Fibroblast of lung (primary cell): Measurements from ENCODE around the gene DNAJC6. TPM values are rescaled to one million over a fixed set of nuclear protein-coding genes. Genes with fewer than 3 reads are reported as not detected.
A peak's percentile ranks its signal among the peaks of the same experiment; 100 is the strongest.

Experiments used
- DNase-seq, 2 donors: peaks; one replicate each; pipeline versions ENCODE4 v3.0.0 to v3.0.0-alpha.2; 2010; ENCODE audit warnings: low read depth in 2 of 2
- H2AFZ ChIP-seq: 2 replicates; pipeline ENCODE4 v1.5.1; 2012; ENCODE audit warnings: low read length, control low read depth, inconsistent platforms
- H3K27ac ChIP-seq: 2 replicates; pipeline ENCODE4 v1.5.1; 2011; ENCODE audit warnings: low read length, control low read depth; ENCODE audit not compliant: insufficient read depth
- H3K27me3 ChIP-seq: 2 replicates; pipeline ENCODE4 v1.5.1; 2011; ENCODE audit warnings: mild to moderate bottlenecking, low read length; ENCODE audit not compliant: control insufficient read depth, insufficient read depth
- H3K36me3 ChIP-seq: 2 replicates; pipeline ENCODE4 v1.5.1; 2011; ENCODE audit warnings: low read length; ENCODE audit not compliant: control insufficient read depth, insufficient read depth
- H3K4me1 ChIP-seq: 2 replicates; pipeline ENCODE4 v1.5.1; 2011; ENCODE audit warnings: low read length; ENCODE audit not compliant: control insufficient read depth, insufficient read depth; ENCODE audit errors: extremely low read depth
- H3K4me2 ChIP-seq: 2 replicates; pipeline ENCODE4 v1.5.1; 2011; ENCODE audit warnings: low read length, control low read depth; ENCODE audit not compliant: insufficient read depth; ENCODE audit errors: extremely low read depth
- H3K4me3 ChIP-seq, 4 experiments: fragments of 200-600 bp in 1 of 4; sonication (generic) in 1 of 4; replicated peaks in 1 of 4; 2 replicates each; pipeline ENCODE4 v1.5.1; 2011 to 2016; ENCODE audit warnings: low read length in 4 of 4, low read depth in 3 of 4, mild to moderate bottlenecking in 3 of 4, control low read depth in 2 of 4, inconsistent platforms in 1 of 4, mixed read lengths in 1 of 4; ENCODE audit not compliant: insufficient read depth in 1 of 4; ENCODE audit errors: control extremely low read depth in 1 of 4
- H3K79me2 ChIP-seq: 2 replicates; pipeline ENCODE4 v1.5.1; 2012; ENCODE audit warnings: mild to moderate bottlenecking, low read length, inconsistent platforms; ENCODE audit not compliant: control insufficient read depth, insufficient read depth
- H3K9ac ChIP-seq: 2 replicates; pipeline ENCODE4 v1.5.1; 2011; ENCODE audit warnings: mild to moderate bottlenecking, low read length, control low read depth; ENCODE audit not compliant: insufficient read depth
- H3K9me3 ChIP-seq: 2 replicates; pipeline ENCODE4 v1.5.1; 2012; ENCODE audit warnings: low read depth, low read length; ENCODE audit not compliant: control insufficient read depth, insufficient read depth
- H4K20me1 ChIP-seq: 2 replicates; pipeline ENCODE4 v1.5.1; 2011; ENCODE audit warnings: low read length; ENCODE audit not compliant: control insufficient read depth, insufficient read depth; ENCODE audit errors: extremely low read depth
- CTCF ChIP-seq, 2 donors: IDR thresholded peaks in 1 of 2; conservative IDR thresholded peaks in 1 of 2; 1 replicate in 1 of 2; 2 replicates in 1 of 2; pipeline ENCODE4 v1.5.1; 2011 to 2012; ENCODE audit warnings: low read length in 2 of 2, control low read depth in 1 of 2, inconsistent platforms in 1 of 2, low read depth in 1 of 2, mild to moderate bottlenecking in 1 of 2
- EZH2 ChIP-seq: IDR thresholded peaks from 2 replicates; pipeline ENCODE4 v1.5.1; 2012; ENCODE audit warnings: low read length, control low read depth, mild to moderate bottlenecking; ENCODE audit errors: missing control alignments
- polyA plus RNA-seq, 2 donors: library from polyadenylated mRNA; depleted of rRNA in 1 of 2; stranded (reverse) in 1 of 2; unstranded in 1 of 2; fragments of >200 nt; gene quantifications; 2 replicates each; pipeline ENCODE4 v1.2.1, GENCODE V29; 2011 to 2012; ENCODE audit warnings: missing spikeins in 1 of 2
- total RNA-seq: library from RNA; depleted of rRNA; stranded (reverse); fragments of >200 nt; gene quantifications from 2 replicates; pipeline ENCODE4 v1.2.1, GENCODE V29; 2014

DNAJC6 gene
- total and polyA plus RNA-seq, 2 donors (not counting 1 experiment from before 2014, with no cell fraction given) = 0.33 to 0.98 TPM

GRCh38 chr1:65429806-65430205, 120.5 kb downstream of the DNAJC6 start:
- H3K9ac ChIP-seq = no peak overlapping the region
- H3K4me2 ChIP-seq = no peak overlapping the region
- no peaks in the 10 kb centered on the region for H3K27me3 ChIP-seq
- no peaks in the 10 kb centered on the region for H3K9me3 ChIP-seq
- H3K4me1 ChIP-seq = peaks cover 9% of the 10 kb centered on the region
- TF ChIP-seq CTCF (conservative IDR thresholded peaks at IDR 0.05 in 1 of 2, IDR thresholded peaks at IDR 0.05 in 1 of 2; ENCODE audit: low read depth in 1 of 2, low read length in 2 of 2) = no peak
- TF ChIP-seq EZH2 = no peak
- H3K36me3 ChIP-seq = peaks cover 7% of the 10 kb centered on the region
- H4K20me1 ChIP-seq = no peaks in the 10 kb centered on the region
- no peak overlapping the region for H3K4me3 ChIP-seq
- DNase-seq = peak; percentile 67 to 84
- no peak overlapping the region for H2AFZ ChIP-seq
- no peak overlapping the region for H3K27ac ChIP-seq
- peaks cover 8% of the 10 kb centered on the region for H3K79me2 ChIP-seq

- no peaks in the 10 kb centered on the region for H3K9me3 ChIP-seq
- no peaks in the 10 kb centered on the region for H3K27me3 ChIP-seq
- H3K79me2 ChIP-seq = peaks cover 2% of the 10 kb centered on the region
- no peak overlapping the region for H3K27ac ChIP-seq
- peaks cover 5% of the 10 kb centered on the region for H3K36me3 ChIP-seq
- TF ChIP-seq EZH2 (no peak), CTCF (conservative IDR thresholded peaks at IDR 0.05 in 1 of 2, IDR thresholded peaks at IDR 0.05 in 1 of 2; ENCODE audit: low read depth in 1 of 2, low read length in 2 of 2) (peak; percentile 49 to 55)
- no peak overlapping the region for H3K4me3 ChIP-seq
- H3K4me2 ChIP-seq = no peak overlapping the region
- no peaks in the 10 kb centered on the region for H4K20me1 ChIP-seq
- peak; percentile 36 to 74 for DNase-seq
- no peak overlapping the region for H2AFZ ChIP-seq
- H3K4me1 ChIP-seq = peaks cover 3% of the 10 kb centered on the region
- no peak overlapping the region for H3K9ac ChIP-seq
Observed at GRCh38 chr1:65431111-65431705, 121.9 kb downstream of the DNAJC6 start.

GRCh38 chr1:65432918-65433317, 123.6 kb downstream of the DNAJC6 start:
- no peak overlapping the region for H3K4me3 ChIP-seq
- no peaks in the 10 kb centered on the region for H3K27me3 ChIP-seq
- H3K4me2 ChIP-seq = no peak overlapping the region
- no peak overlapping the region for H3K9ac ChIP-seq
- no peaks in the 10 kb centered on the region for H4K20me1 ChIP-seq
- peaks cover 2% of the 10 kb centered on the region for H3K4me1 ChIP-seq
- no peaks in the 10 kb centered on the region for H3K9me3 ChIP-seq
- no peak for TF ChIP-seq CTCF (conservative IDR thresholded peaks at IDR 0.05 in 1 of 2, IDR thresholded peaks at IDR 0.05 in 1 of 2; ENCODE audit: low read depth in 1 of 2, low read length in 2 of 2)
- TF ChIP-seq EZH2 = no peak
- H2AFZ ChIP-seq = no peak overlapping the region
- peaks cover 3% of the 10 kb centered on the region for H3K36me3 ChIP-seq
- no peak overlapping the region for H3K27ac ChIP-seq
- H3K79me2 ChIP-seq = peaks cover 2% of the 10 kb centered on the region
- DNase-seq = no peak
